Thoracic aorta (tissue), 2 donors: ENCODE measurements around the gene LNX2. TPM values are rescaled to one million over a fixed set of nuclear protein-coding genes. Genes with fewer than 3 reads are reported as not detected.

Experiments used
- ATAC-seq: fragments of 150-250 bp; one replicate; pipeline ENCODE4 v1.8.0; 2017; ENCODE audit warnings: low read depth; ENCODE audit not compliant: insufficient number of reproducible peaks, low FRiP score
- DNase-seq: peaks from one replicate; pipeline ENCODE4 v3.0.0-alpha.2; 2020; ENCODE audit warnings: low spot score
- H3K27ac ChIP-seq, 2 donors: fragments of 200-600 bp; sonication (generic); 1 replicate in 1 of 2; 2 replicates in 1 of 2; pipeline ENCODE4 v1.5.1; 2016; ENCODE audit warnings: mild to moderate bottlenecking in 2 of 2, moderate library complexity in 2 of 2
- H3K27me3 ChIP-seq: fragments of 200-600 bp; sonication (generic); replicated peaks from 2 replicates; pipeline ENCODE4 v1.6.0; 2016; ENCODE audit warnings: mild to moderate bottlenecking; ENCODE audit not compliant: insufficient read depth
- H3K36me3 ChIP-seq: fragments of 200-600 bp; sonication (generic); one replicate; pipeline ENCODE4 v1.5.1; 2016
- H3K4me1 ChIP-seq, 2 donors: fragments of 200-600 bp; sonication (generic); 1 replicate in 1 of 2; 2 replicates in 1 of 2; pipeline versions ENCODE4 v1.5.1 to v1.6.0; 2016; ENCODE audit warnings: low read depth in 2 of 2, mild to moderate bottlenecking in 1 of 2; ENCODE audit not compliant: control insufficient read depth in 1 of 2
- H3K4me3 ChIP-seq: fragments of 200-600 bp; sonication (generic); 2 replicates; pipeline ENCODE4 v1.5.1; 2016; ENCODE audit warnings: mild to moderate bottlenecking
- H3K9me3 ChIP-seq: fragments of 200-600 bp; sonication (generic); 2 replicates; pipeline ENCODE4 v1.5.1; 2016
- CTCF ChIP-seq: fragments of 200-600 bp; sonication (generic); IDR thresholded peaks from one replicate; pipeline ENCODE4 v1.5.1; 2019; ENCODE audit warnings: antibody characterized with exemption
- total RNA-seq, 2 donors: library from RNA; depleted of rRNA; stranded (reverse); fragments of >200 nt; gene quantifications; one replicate each; pipeline versions ENCODE4 v1.1.0 to v1.2.3, GENCODE V29; 2016

The LNX2 gene
- total RNA-seq, result 1 to 10 TPM; 7.1 to 7.6 TPM

GRCh38 chr13:27620377-27621115 is at the start of gene LNX2:
Gene LNX2, minus strand, starts transcription at chr13:27620529. Its CDS starts 38,826 bp downstream, at chr13:27581703.
- DNase-seq (peak; percentile 94), ATAC-seq (peak; percentile 86)
- Histone ChIP-seq H3K27ac (peak within 1 kb of the TSS; percentile 90 to 96), H3K4me3 (peak within 1 kb of the TSS; percentile 90), H3K27me3 (no peaks in the 10 kb centered on the region), H3K4me1 (peaks cover 16 to 27% of the 10 kb centered on the region in 2 donors), H3K36me3 (no peaks in the 10 kb centered on the region), H3K9me3 (no peaks in the 10 kb centered on the region)
- no peak for TF ChIP-seq CTCF

GRCh38 chr13:27667946-27668345 is 47.6 kb upstream of the LNX2 start:
- Histone ChIP-seq H3K27me3 (no peaks in the 10 kb centered on the region), H3K36me3 (peaks cover 10% of the 10 kb centered on the region), H3K9me3 (no peaks in the 10 kb centered on the region), H3K4me3 (no peak overlapping the region), H3K4me1 (no peaks in the 10 kb centered on the region), H3K27ac (no peak overlapping the region)
- TF ChIP-seq CTCF, result no peak
- DNase-seq (no peak), ATAC-seq (no peak)

GRCh38 chr13:27666951-27667350 is 46.6 kb upstream of the LNX2 start:
- Histone ChIP-seq H3K9me3 (no peaks in the 10 kb centered on the region), H3K4me1 (peaks cover 0 to 3% of the 10 kb centered on the region in 2 donors), H3K27ac (no peak overlapping the region), H3K36me3 (peaks cover 10% of the 10 kb centered on the region), H3K4me3 (no peak overlapping the region), H3K27me3 (no peaks in the 10 kb centered on the region)
- DNase-seq (no peak), ATAC-seq (no peak)
- no peak for TF ChIP-seq CTCF

- Histone ChIP-seq H3K9me3 (no peaks in the 10 kb centered on the region), H3K4me3 (no peak overlapping the region), H3K27ac (no peak overlapping the region), H3K4me1 (peaks cover 0 to 3% of the 10 kb centered on the region in 2 donors), H3K27me3 (no peaks in the 10 kb centered on the region), H3K36me3 (peaks cover 10% of the 10 kb centered on the region)
- no peak for ATAC-seq
- TF ChIP-seq CTCF, result no peak
- no peak for DNase-seq
These were observed 45.4 kb upstream of the LNX2 start for GRCh38 chr13:27665761-27666160.

- DNase-seq (no peak), ATAC-seq (no peak)
- Histone ChIP-seq H3K4me1 (peaks cover 0 to 3% of the 10 kb centered on the region in 2 donors), H3K27me3 (no peaks in the 10 kb centered on the region), H3K27ac (no peak overlapping the region), H3K9me3 (no peaks in the 10 kb centered on the region), H3K4me3 (no peak overlapping the region), H3K36me3 (peaks cover 10% of the 10 kb centered on the region)
- no peak for TF ChIP-seq CTCF
These were observed 45.0 kb upstream of the LNX2 start for GRCh38 chr13:27665333-27665732.
